Hematopoietic multipotent progenitor cell treated with erythropoietin and hydrocortisone succinate and interleukin-3 and kit ligand, for 8 days (in vitro differentiated cells): ENCODE data around the gene CNIH4.
"Not testable (repeated sequence)": the region's sequence is repeated elsewhere in the genome, so short reads cannot be mapped to it uniquely, and the experiment has no call there.

Source experiments
- DNase-seq: peaks from one replicate; pipeline ENCODE4 v3.0.0-alpha.2; 2015

The CNIH4 gene

DNA sequence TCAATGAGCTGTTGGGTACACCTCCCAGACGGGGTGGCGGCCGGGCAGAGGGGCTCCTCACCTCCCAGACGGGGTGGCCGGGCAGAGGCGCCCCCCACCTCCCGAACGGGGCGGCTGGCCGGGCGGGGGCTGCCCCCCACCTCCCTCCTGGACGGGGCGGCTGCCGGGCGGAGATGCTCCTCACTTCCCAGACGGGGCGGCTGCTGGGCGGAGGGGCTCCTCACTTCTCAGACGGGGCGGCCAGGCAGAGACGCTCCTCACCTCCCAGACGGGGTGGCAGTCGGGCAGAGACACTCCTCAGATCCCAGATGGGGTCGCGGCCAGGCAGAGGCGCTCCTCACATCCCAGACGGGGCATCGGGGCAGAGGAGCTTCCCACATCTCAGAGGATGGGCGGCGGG lies 7.0 kb upstream of the CNIH4 start:
- DNase-seq, result not testable (repeated sequence)

GRCh38 chr1:224352436-224353085 lies 4.1 kb upstream of the CNIH4 start:
- not testable (repeated sequence) for DNase-seq

- DNase-seq, result no peak
Observed at GRCh38 chr1:224353975-224354925, 2.4 kb upstream of the CNIH4 start.

DNA sequence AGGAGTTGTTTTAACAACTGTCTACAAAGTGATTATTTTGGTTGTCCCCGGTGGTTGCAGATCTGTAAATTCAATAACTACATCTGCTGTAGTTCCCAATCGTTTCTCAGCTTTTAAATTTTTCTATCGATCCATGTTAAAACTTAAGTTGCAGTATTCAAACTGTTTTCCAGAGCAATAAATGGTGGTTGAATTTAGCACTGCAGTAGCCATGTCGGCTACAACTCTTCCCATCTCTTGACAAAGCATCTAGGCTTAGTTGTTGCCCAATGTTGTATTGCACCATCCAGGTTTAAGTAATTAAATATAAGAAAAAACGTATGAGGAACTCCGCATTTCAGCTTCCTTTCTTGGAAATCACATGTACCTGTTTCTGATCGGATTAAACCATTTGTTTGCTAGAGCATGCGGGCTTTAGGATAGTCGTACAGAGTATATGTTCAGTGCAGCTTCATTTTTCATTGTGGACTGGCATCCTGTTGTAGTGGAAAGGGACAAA lies 996 bp downstream of the CNIH4 start:
- DNase-seq, result peak; percentile 47

GRCh38 chr1:224358237-224358636 lies 1.6 kb downstream of the CNIH4 start:
- DNase-seq, result no peak

DNA sequence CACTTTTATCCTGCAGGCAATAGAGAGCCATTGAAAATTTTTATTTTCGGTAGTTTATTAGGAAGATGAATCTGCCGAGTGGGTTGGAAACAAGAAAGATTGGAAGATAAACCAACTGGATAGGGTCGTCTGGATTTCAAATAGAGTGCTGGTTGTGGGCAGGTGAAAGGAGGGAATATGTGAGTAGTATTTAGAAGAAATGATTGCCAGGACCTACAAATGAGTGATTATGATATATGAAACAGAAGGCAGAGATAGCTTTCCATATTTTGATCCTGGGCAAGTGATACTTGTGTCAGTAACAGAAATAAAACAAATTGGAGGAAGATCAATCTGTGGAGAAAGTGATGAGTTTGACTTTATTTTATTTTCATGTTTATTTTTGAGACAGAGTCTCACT lies 2.5 kb downstream of the CNIH4 start:
- no peak for DNase-seq

DNA sequence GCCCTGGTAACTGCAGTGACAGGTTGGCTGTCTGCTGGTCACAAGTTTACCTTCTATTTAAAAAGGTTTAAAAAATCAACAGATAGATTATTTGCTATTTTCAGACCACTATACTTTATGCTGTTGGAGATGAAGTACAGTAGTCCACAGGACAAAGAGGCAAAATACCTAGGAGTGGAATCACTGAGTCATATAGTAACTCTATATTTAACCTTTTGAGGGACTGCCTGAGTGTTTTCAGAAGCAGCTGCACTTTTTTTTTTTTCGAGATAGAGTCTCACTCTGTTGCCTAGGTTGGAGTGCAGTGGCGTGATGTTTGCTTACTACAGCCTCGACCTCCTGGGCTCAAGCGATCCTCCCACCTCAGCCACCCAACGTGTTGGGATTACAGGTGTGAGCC lies 11.7 kb downstream of the CNIH4 start:
- DNase-seq, result no peak

- DNase-seq, result no peak
Observed at GRCh38 chr1:224373008-224373590, 16.4 kb downstream of the CNIH4 start.

DNA sequence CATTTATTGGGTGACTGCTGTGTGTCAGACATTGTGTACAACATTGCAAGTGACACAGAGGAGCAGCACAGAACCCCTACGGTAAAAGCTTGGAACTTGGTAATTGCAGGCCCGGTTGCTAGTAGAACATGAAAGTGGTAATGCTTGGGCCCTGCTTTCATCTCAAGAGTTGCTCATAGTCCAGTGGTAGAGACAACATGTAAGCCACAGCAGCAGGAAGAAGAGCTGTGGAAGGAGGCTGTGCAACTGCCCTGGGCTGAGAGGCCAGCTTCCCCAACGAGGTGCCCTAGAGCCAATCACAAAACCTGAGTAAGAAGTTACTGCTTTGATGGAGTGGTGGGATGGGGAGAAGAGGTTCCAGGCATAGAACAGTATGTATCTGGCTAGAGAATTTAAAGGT lies 18.4 kb downstream of the CNIH4 start:
- DNase-seq, result no peak

DNA sequence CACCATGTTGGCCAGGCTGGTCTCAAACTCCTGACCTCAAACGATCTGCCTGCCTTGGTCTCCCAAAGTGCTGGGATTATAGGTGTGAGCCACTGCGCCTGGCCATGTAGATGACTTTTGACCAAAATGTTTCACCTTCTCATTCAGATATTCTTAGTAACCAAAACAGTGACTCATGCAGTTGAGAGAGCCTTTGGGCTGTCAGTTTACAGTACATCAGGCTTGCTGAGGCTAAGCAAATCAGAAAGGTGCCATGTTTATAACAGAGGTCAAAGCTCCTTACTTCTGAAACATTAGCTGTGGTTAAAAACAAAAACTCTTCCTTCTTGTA lies 21.0 kb downstream of the CNIH4 start:
- no peak for DNase-seq

- no peak for DNase-seq
Observed at GRCh38 chr1:224378855-224379631, 22.4 kb downstream of the CNIH4 start.

DNA sequence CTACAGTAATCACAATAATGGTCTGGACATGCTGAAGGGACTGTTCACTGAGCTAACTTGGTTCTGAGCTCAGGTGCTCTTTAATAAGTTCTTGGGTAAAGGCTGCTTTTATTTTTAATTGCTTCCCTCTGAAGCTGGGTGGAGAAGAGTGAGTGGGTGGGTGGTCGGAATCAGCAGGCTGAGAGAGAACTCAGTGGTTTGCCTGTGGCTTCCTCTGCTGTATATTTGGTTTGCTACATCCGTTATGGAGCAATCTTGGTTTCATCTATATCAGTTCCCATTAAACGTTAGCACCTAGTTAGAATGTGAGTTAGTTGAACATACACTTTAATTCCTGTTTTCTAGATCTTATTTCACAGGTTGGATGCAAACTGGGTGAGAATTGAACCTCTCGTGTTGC lies 23.3 kb downstream of the CNIH4 start:
- DNase-seq, result peak; percentile 20

DNA sequence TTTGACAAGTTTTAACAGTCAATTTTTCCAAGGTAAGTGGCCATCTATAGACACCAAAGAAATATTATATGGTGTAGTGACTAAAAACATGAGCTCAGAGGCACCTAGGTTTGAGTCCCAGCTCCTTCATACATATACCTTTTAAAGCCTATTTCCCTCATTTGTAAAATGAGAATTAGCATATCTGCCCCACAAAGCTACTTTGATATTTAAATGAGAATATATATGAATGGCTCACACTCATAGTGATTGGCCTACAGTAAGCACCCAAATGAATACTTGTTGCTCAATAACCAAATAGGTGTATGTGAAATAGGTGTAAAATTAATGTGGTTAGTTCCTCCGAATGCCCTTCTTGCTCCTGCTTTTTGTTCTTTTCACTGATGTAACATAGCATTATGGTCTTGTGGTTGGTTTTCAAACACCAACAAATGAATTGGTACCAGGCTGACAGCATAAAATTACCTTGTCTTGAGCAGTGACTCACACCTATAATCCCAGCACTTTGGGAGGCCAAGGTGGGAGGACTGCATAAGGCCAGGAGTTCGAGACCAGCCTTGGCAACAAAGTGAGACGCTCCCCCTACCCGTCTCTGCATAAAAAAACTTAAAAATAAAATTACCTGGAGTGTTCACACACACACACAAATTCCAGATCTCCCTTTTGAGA lies 25.3 kb downstream of the CNIH4 start:
- no peak for DNase-seq

DNA sequence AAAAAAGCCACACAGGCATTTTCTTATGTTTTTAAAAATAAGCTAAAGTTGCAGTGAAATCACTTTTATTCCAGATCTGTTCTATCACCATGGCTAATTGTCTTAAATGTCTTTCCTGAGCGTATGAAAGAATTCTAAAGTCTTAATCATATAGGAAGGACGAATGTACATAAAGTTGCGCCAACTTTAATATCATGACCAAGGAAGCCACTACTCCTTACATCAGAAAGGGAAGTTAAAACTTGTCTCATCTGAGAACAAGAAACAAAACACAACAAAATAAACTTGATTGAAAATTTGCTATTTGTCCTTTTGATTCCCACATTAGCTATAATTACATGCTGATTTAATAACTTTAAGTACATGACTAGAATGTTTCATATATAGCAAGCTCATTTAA lies 26.5 kb downstream of the CNIH4 start:
- DNase-seq, result no peak

- no peak for DNase-seq
Observed at GRCh38 chr1:224387302-224387912, 30.7 kb downstream of the CNIH4 start.

DNA sequence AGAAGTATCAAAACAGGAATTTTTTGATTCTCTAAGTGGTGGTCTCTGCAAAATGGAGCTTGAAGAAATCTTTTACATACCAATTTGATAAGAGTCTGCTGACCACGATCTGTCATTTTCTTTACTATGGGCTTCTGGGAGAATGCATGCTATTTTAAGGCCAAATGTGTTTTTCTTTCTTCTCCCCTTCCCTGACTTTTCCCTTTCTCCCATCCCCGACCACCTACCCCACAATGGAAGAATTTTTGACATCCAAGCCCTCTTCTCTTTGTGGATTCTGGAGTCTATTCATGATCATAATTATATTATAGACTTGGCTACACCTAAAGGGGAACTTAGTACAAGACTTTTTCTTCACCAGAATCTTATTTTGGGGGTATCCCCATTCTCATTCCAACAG lies 31.3 kb downstream of the CNIH4 start:
- no peak for DNase-seq

DNA sequence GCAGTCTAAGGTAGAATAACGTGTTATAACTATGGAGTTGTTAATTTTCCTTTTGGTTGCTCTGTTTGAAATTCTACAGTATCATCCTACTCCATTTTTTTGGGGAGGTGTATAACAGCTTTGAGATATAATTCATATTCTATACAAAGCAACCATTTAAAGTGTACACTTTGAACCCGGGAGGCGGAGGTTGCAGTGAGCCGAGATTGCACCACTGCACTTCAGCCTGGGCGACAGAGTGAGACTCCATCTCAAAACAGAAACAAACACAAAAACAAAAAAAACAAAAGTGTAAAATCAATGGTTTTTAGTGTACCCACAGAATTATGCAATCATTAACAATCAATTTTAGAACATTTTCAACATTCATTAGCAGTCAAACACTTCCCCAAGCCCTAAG lies 33.8 kb downstream of the CNIH4 start:
- DNase-seq, result no peak

GRCh38 chr1:224392411-224393249 lies 36.0 kb downstream of the CNIH4 start:
- DNase-seq, result peak; percentile 91

- DNase-seq, result no peak
Observed at GRCh38 chr1:224393294-224393693, 36.6 kb downstream of the CNIH4 start.

DNA sequence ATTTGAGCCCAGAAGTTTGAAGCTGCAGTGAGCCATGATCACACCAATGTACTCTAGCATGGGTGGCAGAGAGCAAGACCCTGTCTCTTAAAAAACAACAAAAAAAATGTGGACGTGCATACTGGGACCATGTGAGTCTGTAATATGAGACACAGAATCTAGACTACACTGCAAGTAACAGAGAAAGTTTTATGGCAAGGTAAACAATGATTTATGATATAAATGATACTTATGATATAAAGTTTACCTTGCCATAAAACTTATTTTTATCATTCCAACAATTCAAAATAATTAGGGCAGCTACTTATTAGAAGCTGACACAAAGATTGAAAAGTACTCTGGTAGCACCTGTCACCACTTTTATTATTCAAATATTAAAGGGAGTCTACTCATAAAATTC lies 43.2 kb downstream of the CNIH4 start:
- no peak for DNase-seq

DNA sequence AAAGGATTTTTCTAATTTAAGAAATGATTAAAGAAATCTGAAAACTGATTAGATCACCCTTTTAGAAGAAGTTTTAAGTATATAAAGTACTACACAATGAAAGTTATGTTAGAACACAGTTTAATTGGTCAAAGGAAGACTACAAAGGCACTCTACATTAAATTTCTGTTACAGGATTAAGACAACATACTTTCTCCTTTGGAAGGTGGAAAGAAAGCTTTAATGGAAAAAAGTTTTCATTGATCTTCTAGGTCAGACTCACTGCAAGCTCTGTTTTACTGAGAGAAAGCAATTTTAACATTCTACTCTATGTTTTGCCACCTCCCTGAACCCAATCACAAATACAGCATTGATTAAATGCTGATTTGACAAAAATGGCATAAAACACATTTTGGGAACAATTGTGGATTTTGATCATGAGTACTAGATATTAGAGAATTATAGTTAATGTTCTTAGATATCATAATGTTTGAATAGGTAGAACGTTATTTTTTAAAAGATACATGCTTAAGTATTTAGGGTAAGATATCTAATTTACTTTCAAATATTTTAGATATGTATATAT lies 45.9 kb downstream of the CNIH4 start:
- DNase-seq, result no peak
